HepG2 (cell line): ENCODE data around the gene NCOA4. TPM values are rescaled to one million over a fixed set of nuclear protein-coding genes. Genes with fewer than 3 reads are reported as not detected.

Experiments used
- ATAC-seq: fragments of 200-7000 bp; cut with Tn5 transposase; 3 replicates; pipeline ENCODE4 v1.9.1; 2020; ENCODE audit warnings: mild to moderate bottlenecking, moderate library complexity
- BruUV-seq: library from RNA; stranded (reverse); fragments of 400-500 nt; replicated peaks from 2 replicates; lab custom pipeline; 2021; lab: Mats Ljungman, UMichigan
- CTCF ChIA-PET: fragments of 300-600 bp; formaldehyde crosslinking; extraction: SDS; loops from one replicate; lab custom pipeline; 2021; ENCODE audit warnings: low total read pairs, inconsistent platforms, low intra/inter-chr PET ratio; lab: Yijun Ruan, JAX
- POLR2A ChIA-PET: fragments of 350-600 bp; sonication (Branson Sonifier 250); formaldehyde crosslinking; loops from one replicate; lab custom pipeline; 2020; ENCODE audit warnings: antibody characterized with exemption, inconsistent platforms; lab: Yijun Ruan, JAX
- DNase-seq: peaks from one replicate; pipeline ENCODE4 v3.0.0-alpha.2; 2015; ENCODE audit warnings: low spot score
- FAIRE-seq: peaks from 3 replicates; lab custom pipeline; 2011; peaks lifted over from hg19 to GRCh38; lab: Jason Lieb, UNC
- H2AFZ ChIP-seq: one replicate; pipeline ENCODE4 v1.6.1; 2011; ENCODE audit warnings: low read length, inconsistent platforms
- H3K27ac ChIP-seq: fragments of 300-600 bp; 3 replicates; pipeline ENCODE4 v1.8.0; 2011; ENCODE audit warnings: mixed run types, mild to moderate bottlenecking, mixed read lengths, low read length, inconsistent platforms; ENCODE audit not compliant: insufficient read depth; ENCODE audit errors: extremely low read length
- H3K27me3 ChIP-seq, 2 experiments: fragments of 200-600 bp in 1 of 2; 2 replicates in 1 of 2; 3 replicates in 1 of 2; pipeline versions ENCODE4 v1.6.0 to v1.8.0; 2011; ENCODE audit warnings: low read length in 2 of 2, mild to moderate bottlenecking in 2 of 2, moderate library complexity in 2 of 2, inconsistent platforms in 1 of 2; ENCODE audit not compliant: insufficient read depth in 2 of 2, control insufficient read depth in 1 of 2
- H3K36me3 ChIP-seq, 2 experiments: fragments of 200-600 bp in 1 of 2; replicated peaks in 1 of 2; 2 replicates in 1 of 2; 3 replicates in 1 of 2; pipeline versions ENCODE4 v1.5.1 to v1.8.0; 2011; ENCODE audit warnings: low read length in 2 of 2, inconsistent platforms in 1 of 2; ENCODE audit not compliant: insufficient read depth in 2 of 2, control insufficient read depth in 1 of 2
- H3K4me1 ChIP-seq: 2 replicates; pipeline ENCODE4 v1.5.1; 2012; ENCODE audit warnings: low read length, inconsistent platforms; ENCODE audit not compliant: insufficient read depth
- H3K4me2 ChIP-seq: 2 replicates; pipeline ENCODE4 v1.6.0; 2011; ENCODE audit warnings: low read depth, low read length, inconsistent platforms
- H3K4me3 ChIP-seq, 3 experiments: fragments of 200-600 bp in 1 of 3; sonication (generic), shearing (Covaris generic) in 1 of 3; replicated peaks in 1 of 3; 2 replicates each; pipeline ENCODE4 v1.5.1; 2011 to 2016; ENCODE audit warnings: low read length in 3 of 3, inconsistent platforms in 2 of 3, low read depth in 2 of 3, mild to moderate bottlenecking in 2 of 3, control low read depth in 1 of 3, mixed read lengths in 1 of 3; ENCODE audit not compliant: insufficient read depth in 1 of 3
- H3K79me2 ChIP-seq: one replicate; pipeline ENCODE4 v1.6.1; 2011; ENCODE audit warnings: low read length, inconsistent platforms; ENCODE audit not compliant: insufficient read depth
- H3K9ac ChIP-seq: 2 replicates; pipeline ENCODE4 v1.6.0; 2011; ENCODE audit warnings: mild to moderate bottlenecking, low read depth, low read length, inconsistent platforms; ENCODE audit not compliant: insufficient read depth
- H3K9me3 ChIP-seq: 2 replicates; pipeline ENCODE4 v1.5.1; 2012; ENCODE audit warnings: mild to moderate bottlenecking, low read length
- H4K20me1 ChIP-seq: 2 replicates; pipeline ENCODE4 v1.6.0; 2011; ENCODE audit warnings: inconsistent platforms, mild to moderate bottlenecking, low read length, moderate library complexity; ENCODE audit not compliant: insufficient read depth
- ARID4A ChIP-seq: sonication (generic); formaldehyde crosslinking; IDR thresholded peaks from 2 replicates; pipeline ENCODE4 v1.5.0; 2020; ENCODE audit warnings: mild to moderate bottlenecking, missing genetic modification reagents, borderline replicate concordance
- DMAP1 ChIP-seq: IDR thresholded peaks from 2 replicates; pipeline ENCODE4 v1.6.1; 2016
- ELF4 ChIP-seq: sonication (generic); formaldehyde crosslinking; IDR thresholded peaks from 2 replicates; pipeline ENCODE4 v1.5.0; 2020; ENCODE audit warnings: missing genetic modification reagents, mild to moderate bottlenecking, moderate library complexity, borderline replicate concordance
- ISL2 ChIP-seq: sonication (generic); formaldehyde crosslinking; IDR thresholded peaks from 2 replicates; pipeline ENCODE4 v1.5.0; 2020; ENCODE audit warnings: missing genetic modification reagents
- MED1 ChIP-seq: sonication (generic); formaldehyde crosslinking; IDR thresholded peaks from 2 replicates; pipeline ENCODE4 v1.4.0; 2020; ENCODE audit warnings: missing genetic modification reagents
- POGZ ChIP-seq: sonication (generic); formaldehyde crosslinking; IDR thresholded peaks from 2 replicates; pipeline ENCODE4 v1.4.0; 2020; ENCODE audit warnings: mild to moderate bottlenecking, missing genetic modification reagents
- RBAK ChIP-seq: sonication (generic); formaldehyde crosslinking; IDR thresholded peaks from 2 replicates; pipeline ENCODE4 v1.5.1; 2020; ENCODE audit warnings: mild to moderate bottlenecking, missing genetic modification reagents
- RORA ChIP-seq: sonication (generic); formaldehyde crosslinking; IDR thresholded peaks from 2 replicates; pipeline ENCODE4 v1.5.0; 2020; ENCODE audit warnings: mild to moderate bottlenecking, missing genetic modification reagents, moderate library complexity
- TBX2 ChIP-seq: sonication (generic); formaldehyde crosslinking; IDR thresholded peaks from 2 replicates; pipeline ENCODE4 v1.5.0; 2020; ENCODE audit warnings: missing genetic modification reagents, mild to moderate bottlenecking, borderline replicate concordance
- YEATS2 ChIP-seq: sonication (generic); formaldehyde crosslinking; IDR thresholded peaks from 2 replicates; pipeline ENCODE4 v1.4.0; 2020; ENCODE audit warnings: missing genetic modification reagents, borderline replicate concordance
- ZFP36 ChIP-seq: fragments of 150-350 bp; IDR thresholded peaks from 2 replicates; pipeline ENCODE4 v1.6.1; 2018; ENCODE audit warnings: borderline replicate concordance, low read length, low read depth; ENCODE audit not compliant: partially characterized antibody
- ZNF101 ChIP-seq: sonication (generic); formaldehyde crosslinking; IDR thresholded peaks from 2 replicates; pipeline ENCODE4 v1.4.0; 2020; ENCODE audit warnings: mild to moderate bottlenecking, low read depth, missing genetic modification reagents, borderline replicate concordance
- ZNF121 ChIP-seq: sonication (generic); formaldehyde crosslinking; IDR thresholded peaks from 2 replicates; pipeline ENCODE4 v1.5.0; 2020; ENCODE audit warnings: mild to moderate bottlenecking, missing genetic modification reagents
- ZNF30 ChIP-seq: sonication (generic); formaldehyde crosslinking; IDR thresholded peaks from 2 replicates; pipeline ENCODE4 v1.5.0; 2020; ENCODE audit warnings: mild to moderate bottlenecking, missing genetic modification reagents
- ZNF616 ChIP-seq: sonication (generic); formaldehyde crosslinking; IDR thresholded peaks from 2 replicates; pipeline ENCODE4 v1.5.0; 2020; ENCODE audit warnings: low read depth, mild to moderate bottlenecking, missing genetic modification reagents
- ZNF709 ChIP-seq: sonication (generic); formaldehyde crosslinking; IDR thresholded peaks from 2 replicates; pipeline ENCODE4 v1.5.0; 2020; ENCODE audit warnings: mild to moderate bottlenecking, missing genetic modification reagents
- ZNF710 ChIP-seq: sonication (generic); formaldehyde crosslinking; IDR thresholded peaks from 2 replicates; pipeline ENCODE4 v1.5.0; 2020; ENCODE audit warnings: mild to moderate bottlenecking, missing genetic modification reagents, borderline replicate concordance
- ZNF740 ChIP-seq: sonication (generic); formaldehyde crosslinking; IDR thresholded peaks from 2 replicates; pipeline ENCODE4 v1.4.0; 2020; ENCODE audit warnings: missing genetic modification reagents
- ZNF768 ChIP-seq: sonication (generic); formaldehyde crosslinking; IDR thresholded peaks from 2 replicates; pipeline ENCODE4 v1.4.0; 2020; ENCODE audit warnings: missing genetic modification reagents
- ZSCAN31 ChIP-seq: sonication (generic); formaldehyde crosslinking; IDR thresholded peaks from 2 replicates; pipeline ENCODE4 v1.5.0; 2020; ENCODE audit warnings: low read depth, mild to moderate bottlenecking, missing genetic modification reagents
- WGBS: methylation state at CpG from one replicate; pipeline ENCODE4 v1.1.6; 2017; ENCODE audit warnings: low lambda C conversion rate; 5-methylcytosine and 5-hydroxymethylcytosine counted together
- in situ Hi-C: cut with HindIII; loops from 2 replicates; pipeline ENCODE4 v1.10.0; 2017; ENCODE audit warnings: low pct_unique_long_range_greater_than_20kb; ENCODE audit not compliant: extremely low pct_ligation_motif_present
- intact Hi-C: fragments of 100-400 bp; cut with micrococcal nuclease; formaldehyde crosslinking; loops from one replicate; pipeline ENCODE4 v1.10.0; 2022; ENCODE audit not compliant: unreplicated experiment
- polyA plus RNA-seq, 8 experiments: library from polyadenylated mRNA; depleted of rRNA in 3 of 8; stranded (reverse) in 7 of 8; unstranded in 1 of 8; fragments of >200 nt; fragmentation: Illumina TruSeq in 4 of 8; extraction: Trizol in 4 of 8; gene quantifications; 2 replicates each; pipeline versions ENCODE4 v1.2.1 to v1.2.3, GENCODE V29; 2011 to 2016; ENCODE audit warnings: low read depth in 4 of 8, missing spikeins in 1 of 8, mixed read lengths in 1 of 8; ENCODE audit not compliant: insufficient read depth in 1 of 8
- total RNA-seq, 5 experiments: library from RNA; depleted of rRNA; stranded (reverse); fragments of >200 nt; fragmentation: Illumina TruSeq; extraction: Trizol; gene quantifications; 2 replicates each; pipeline ENCODE4 v1.2.3, GENCODE V29; 2016; ENCODE audit warnings: low read depth in 1 of 5

The NCOA4 gene
- total and polyA plus RNA-seq, 2 of the 13 experiments (the other 11 are each of a cell fraction or from before 2014, with no cell fraction given), result 306 to 400 TPM

- 33% methylated on average over 4 of the region's 4 CpGs for WGBS
- ATAC-seq, result no peak
- Histone ChIP-seq H3K79me2 (peaks cover 2% of the 10 kb centered on the region), H3K4me2 (peak overlapping the region; percentile 70), H3K4me1 (peaks cover 66% of the 10 kb centered on the region), H3K4me3 (peak overlapping the region in 1 of 3 experiments; percentile 23; a peak in 2 of 6 replicates), H3K27me3 (no peaks in the 10 kb centered on the region), H3K27ac (peak overlapping the region; percentile 77), H3K36me3 (peaks cover 0 to 6% of the 10 kb centered on the region in 2 experiments; a peak in 1 of 5 replicates), H4K20me1 (no peaks in the 10 kb centered on the region), H3K9me3 (no peaks in the 10 kb centered on the region), H3K9ac (peak overlapping the region; percentile 50), H2AFZ (no peak overlapping the region)
- POLR2A ChIA-PET, result interaction anchor here (1.3 to 2.4 kb wide), 4 partner anchors 10 to 25 kb away, joined by 3 to 23 read pairs (median 6); no protein-coding TSS in a partner anchor
- no TSS peak for BruUV-seq
- intact Hi-C loops, result no loop called here
- in situ Hi-C loops, result no loop called here
- no peak for DNase-seq
- no peak for FAIRE-seq
- CTCF ChIA-PET, result no interaction called here
- TF ChIP-seq ZFP36 (no peak), ZNF709 (CRISPR knock-in tag) (no peak), RORA (CRISPR knock-in tag) (0 out of 2 replicates have a peak, but pooled peaks have one; percentile 13), ELF4 (CRISPR knock-in tag) (no peak), MED1 (CRISPR knock-in tag) (no peak), ZNF616 (CRISPR knock-in tag) (no peak), ZNF768 (CRISPR knock-in tag) (no peak), TBX2 (CRISPR knock-in tag) (no peak), YEATS2 (CRISPR knock-in tag) (peak; percentile 9; the same call in 1 of the 2 replicates), ZNF121 (CRISPR knock-in tag) (peak; percentile 66; the same call in 1 of the 2 replicates), RBAK (no peak), ZNF710 (CRISPR knock-in tag) (no peak), ARID4A (no peak), ZNF101 (no peak), POGZ (CRISPR knock-in tag) (no peak), ZSCAN31 (CRISPR knock-in tag) (no peak), ZNF740 (no peak), DMAP1 (no peak), ZNF30 (CRISPR knock-in tag) (no peak), ISL2 (CRISPR knock-in tag) (no peak)
Measured at GRCh38 chr10:45997557-45997956, 32.9 kb downstream of the NCOA4 start.
